Measurements from ENCODE around the gene ITSN2.

ITSN2 gene

GRCh38 chr2:24169023-24169422 is 191.3 kb downstream of the ITSN2 start:
- DNase-seq = no peak

- DNase-seq = no peak
These were observed 195.8 kb downstream of the ITSN2 start for GRCh38 chr2:24164416-24164973.

- no peak for DNase-seq
These were observed 196.7 kb downstream of the ITSN2 start for GRCh38 chr2:24163601-24164000.

- no peak for DNase-seq
These were observed 197.2 kb downstream of the ITSN2 start for GRCh38 chr2:24163186-24163585.

GRCh38 chr2:24162494-24162893 is 197.8 kb downstream of the ITSN2 start:
- no peak for DNase-seq

- DNase-seq = no peak
These were observed 199.6 kb downstream of the ITSN2 start for GRCh38 chr2:24160761-24161160.

GRCh38 chr2:24159708-24160107 is 200.6 kb downstream of the ITSN2 start:
- no peak for DNase-seq

GRCh38 chr2:24158131-24158530 is 202.2 kb downstream of the ITSN2 start:
- no peak for DNase-seq

- DNase-seq = no peak
These were observed 206.9 kb downstream of the ITSN2 start for GRCh38 chr2:24153478-24153877.
